HUES6 (cell line): ENCODE data around the gene CARS2.
"Not testable (repeated sequence)": the region's sequence is repeated elsewhere in the genome, so short reads cannot be mapped to it uniquely, and the experiment has no call there.

Experiments used
- H3K27ac ChIP-seq: 2 replicates; pipeline ENCODE4 v1.7.0; 2013; ENCODE audit warnings: low read depth, mild to moderate bottlenecking, low read length, inconsistent platforms
- H3K27me3 ChIP-seq: 2 replicates; pipeline ENCODE4 v1.6.1; 2013; ENCODE audit warnings: low read length; ENCODE audit not compliant: control insufficient read depth, insufficient read depth
- H3K36me3 ChIP-seq: 2 replicates; pipeline ENCODE4 v1.6.1; 2013; ENCODE audit warnings: low read length; ENCODE audit not compliant: control insufficient read depth, insufficient read depth
- H3K4me1 ChIP-seq: 2 replicates; pipeline ENCODE4 v1.6.1; 2013; ENCODE audit warnings: low read length; ENCODE audit not compliant: control insufficient read depth, insufficient read depth
- H3K4me3 ChIP-seq: 2 replicates; pipeline ENCODE4 v1.5.1; 2013; ENCODE audit warnings: low read depth, low read length
- H3K9ac ChIP-seq: one replicate; pipeline ENCODE4 v1.6.1; 2013; ENCODE audit warnings: mild to moderate bottlenecking, low read length
- H3K9me3 ChIP-seq: 2 replicates; pipeline ENCODE4 v1.6.1; 2013; ENCODE audit warnings: low read depth, low read length; ENCODE audit not compliant: control insufficient read depth, insufficient read depth

CARS2 gene

GRCh38 chr13:110705356-110705825 lies 525 bp downstream of the CARS2 start:
- no peaks in the 10 kb centered on the region for H3K9me3 ChIP-seq
- H3K4me3 ChIP-seq: peak overlapping the region; percentile 84
- H3K27ac ChIP-seq: no peak overlapping the region
- no peaks in the 10 kb centered on the region for H3K27me3 ChIP-seq
- peaks cover 29% of the 10 kb centered on the region for H3K36me3 ChIP-seq
- H3K4me1 ChIP-seq: peaks cover 11% of the 10 kb centered on the region
- H3K9ac ChIP-seq: peak overlapping the region; percentile 90

- no peaks in the 10 kb centered on the region for H3K27me3 ChIP-seq
- no peak overlapping the region for H3K4me3 ChIP-seq
- H3K9ac ChIP-seq: no peak overlapping the region
- H3K36me3 ChIP-seq: peaks cover 52% of the 10 kb centered on the region
- no peaks in the 10 kb centered on the region for H3K9me3 ChIP-seq
- peaks cover 11% of the 10 kb centered on the region for H3K4me1 ChIP-seq
- H3K27ac ChIP-seq: no peak overlapping the region
Measured at GRCh38 chr13:110702591-110703526, 3.1 kb downstream of the CARS2 start.

GRCh38 chr13:110702089-110702488 lies 3.8 kb downstream of the CARS2 start:
- no peaks in the 10 kb centered on the region for H3K9me3 ChIP-seq
- no peak overlapping the region for H3K9ac ChIP-seq
- H3K36me3 ChIP-seq: peaks cover 58% of the 10 kb centered on the region
- no peak overlapping the region for H3K4me3 ChIP-seq
- no peak overlapping the region for H3K27ac ChIP-seq
- H3K27me3 ChIP-seq: no peaks in the 10 kb centered on the region
- peaks cover 11% of the 10 kb centered on the region for H3K4me1 ChIP-seq

- H3K27ac ChIP-seq, H3K4me1 ChIP-seq, H3K4me3 ChIP-seq, H3K9me3 ChIP-seq, H3K9ac ChIP-seq, H3K27me3 ChIP-seq: not testable (repeated sequence)
- H3K36me3 ChIP-seq: peaks cover 66% of the 10 kb centered on the region
Measured at GRCh38 chr13:110701061-110701460, 4.9 kb downstream of the CARS2 start.

DNA sequence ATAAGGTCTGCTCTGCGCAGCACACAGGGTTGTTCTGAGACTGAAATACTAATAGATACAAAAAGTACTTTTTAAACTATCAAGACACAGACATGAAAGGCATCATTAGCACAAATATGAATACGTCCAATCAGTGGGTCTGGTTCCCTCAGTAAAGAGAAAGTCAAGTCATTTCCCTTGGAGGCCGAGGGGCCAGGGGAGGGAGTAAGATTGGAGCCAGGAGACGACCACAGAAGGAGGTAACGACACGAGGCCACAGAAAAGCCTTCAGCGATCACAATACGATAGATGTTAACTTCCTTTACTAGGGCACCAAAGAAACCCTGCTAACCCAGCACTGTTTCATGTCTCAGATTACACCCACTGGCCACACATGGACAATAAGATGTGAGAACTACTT lies 5.3 kb downstream of the CARS2 start:
- Histone ChIP-seq H3K27me3 (no peaks in the 10 kb centered on the region), H3K36me3 (peaks cover 68% of the 10 kb centered on the region), H3K27ac (no peak overlapping the region), H3K4me3 (no peak overlapping the region), H3K9ac (no peak overlapping the region), H3K4me1 (peaks cover 7% of the 10 kb centered on the region; the same call in 1 of the 2 replicates), H3K9me3 (no peaks in the 10 kb centered on the region)

- Histone ChIP-seq H3K4me1 (peaks cover 5% of the 10 kb centered on the region; the same call in 1 of the 2 replicates), H3K9ac (no peak overlapping the region), H3K27me3 (no peaks in the 10 kb centered on the region), H3K4me3 (no peak overlapping the region), H3K27ac (no peak overlapping the region), H3K9me3 (no peaks in the 10 kb centered on the region), H3K36me3 (peaks cover 68% of the 10 kb centered on the region)
Measured at GRCh38 chr13:110700186-110700585, 5.7 kb downstream of the CARS2 start.

DNA sequence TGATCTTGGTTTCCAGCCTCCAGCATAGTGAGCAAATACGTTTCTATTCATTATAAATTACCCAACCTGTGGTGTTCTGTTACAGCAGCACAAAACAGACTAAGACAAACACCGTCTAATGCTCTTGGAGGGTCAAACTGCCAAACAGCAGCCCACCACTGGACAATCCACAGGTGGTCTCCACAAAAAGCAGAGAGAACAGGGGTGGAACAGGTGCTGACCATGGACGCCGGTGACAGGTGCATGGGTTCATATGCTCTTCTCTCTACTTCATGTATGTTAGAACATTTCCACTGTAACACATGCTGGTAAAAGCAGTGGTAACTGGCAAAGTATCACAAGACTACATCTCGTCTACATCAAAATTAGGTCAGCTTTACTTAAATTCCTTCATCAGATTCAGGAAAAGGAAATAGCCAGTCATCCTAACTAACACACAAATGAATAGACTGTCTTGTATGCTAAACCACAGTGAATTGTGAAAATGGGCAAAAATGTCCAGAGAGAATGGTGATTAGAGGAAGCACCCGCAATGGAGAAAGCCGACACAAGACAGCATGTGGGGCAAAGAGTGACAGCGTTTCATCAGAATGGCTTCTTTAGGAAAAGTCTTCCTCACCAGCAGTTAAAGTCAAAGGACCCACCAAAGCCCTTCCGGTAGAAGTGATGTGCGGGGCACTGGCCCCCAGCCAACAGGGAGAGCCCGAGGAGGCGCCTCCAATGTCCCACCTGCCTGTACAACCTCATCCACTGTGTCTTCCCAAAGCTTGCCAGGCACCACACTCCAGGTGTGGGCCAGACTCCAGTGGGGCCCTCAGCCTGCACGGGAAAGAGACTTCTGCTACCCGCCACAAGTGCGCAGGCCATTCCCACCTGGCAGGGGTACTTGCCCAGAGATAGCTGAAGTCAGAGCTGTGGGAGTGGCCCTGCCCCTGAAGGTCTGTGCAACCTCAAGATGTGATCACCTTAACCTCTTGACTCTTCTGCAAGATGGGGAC lies 6.5 kb downstream of the CARS2 start:
- Histone ChIP-seq H3K9me3 (no peaks in the 10 kb centered on the region), H3K36me3 (peaks cover 74% of the 10 kb centered on the region), H3K4me1 (no peaks in the 10 kb centered on the region; the same call in 1 of the 2 replicates), H3K9ac (no peak overlapping the region), H3K27me3 (no peaks in the 10 kb centered on the region), H3K27ac (no peak overlapping the region), H3K4me3 (no peak overlapping the region)

- Histone ChIP-seq H3K4me3 (no peak overlapping the region), H3K4me1 (no peaks in the 10 kb centered on the region; the same call in 1 of the 2 replicates), H3K36me3 (peaks cover 74% of the 10 kb centered on the region)
Measured at GRCh38 chr13:110698689-110699088, 7.2 kb downstream of the CARS2 start.

DNA sequence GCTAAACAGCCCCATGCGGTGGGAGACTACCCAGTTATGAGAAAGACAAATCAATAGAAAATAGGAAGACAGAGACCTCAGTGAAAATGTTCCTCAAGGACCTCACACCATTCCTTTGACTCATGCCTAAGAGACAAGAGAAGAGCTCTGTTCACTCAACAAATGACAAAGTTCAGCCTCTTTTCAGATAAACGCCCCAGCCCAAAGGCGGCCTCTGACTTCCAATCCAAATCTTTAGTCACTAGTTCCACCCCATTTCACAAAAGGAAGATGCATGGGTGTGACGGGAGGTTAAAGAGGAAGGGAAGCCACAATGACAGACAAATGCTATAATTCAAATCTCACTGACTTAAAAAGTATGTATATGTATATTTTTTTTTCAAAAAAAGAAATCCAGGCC lies 8.1 kb downstream of the CARS2 start:
- H3K36me3 ChIP-seq: peaks cover 69% of the 10 kb centered on the region
- no peaks in the 10 kb centered on the region for H3K9me3 ChIP-seq
- H3K27ac ChIP-seq: no peak overlapping the region
- no peak overlapping the region for H3K4me3 ChIP-seq
- H3K4me1 ChIP-seq: no peaks in the 10 kb centered on the region; the same call in 1 of the 2 replicates
- no peak overlapping the region for H3K9ac ChIP-seq
- no peaks in the 10 kb centered on the region for H3K27me3 ChIP-seq

More at GRCh38 chr13:110698689-110699088, 7.2 kb downstream of the CARS2 start:
- Histone ChIP-seq H3K27me3 (no peaks in the 10 kb centered on the region), H3K9me3 (no peaks in the 10 kb centered on the region), H3K9ac (no peak overlapping the region), H3K27ac (no peak overlapping the region)

- H3K9ac ChIP-seq: no peak overlapping the region
- no peak overlapping the region for H3K27ac ChIP-seq
- H3K4me3 ChIP-seq: no peak overlapping the region
- H3K27me3 ChIP-seq: no peaks in the 10 kb centered on the region
- H3K9me3 ChIP-seq: no peaks in the 10 kb centered on the region
- H3K4me1 ChIP-seq: no peaks in the 10 kb centered on the region
- H3K36me3 ChIP-seq: peaks cover 59% of the 10 kb centered on the region
Measured at GRCh38 chr13:110696776-110697175, 9.1 kb downstream of the CARS2 start.
